Mesenchymal stem cell (in vitro differentiated cells and primary cell): ENCODE results near the gene GTPBP3.

Source experiments
- DNase-seq: peaks from one replicate; pipeline ENCODE4 v3.0.0-alpha.2; 2013
- H2AFZ ChIP-seq: one replicate; pipeline ENCODE4 v1.6.1; 2013; ENCODE audit warnings: low read depth, mild to moderate bottlenecking, control low read depth, inconsistent platforms, low read length, moderate library complexity
- H2AK5ac ChIP-seq: 2 replicates; pipeline ENCODE4 v1.6.1; 2013; ENCODE audit warnings: low read length, moderate library complexity, mild to moderate bottlenecking, inconsistent platforms; ENCODE audit not compliant: severe bottlenecking
- H2BK120ac ChIP-seq: one replicate; pipeline ENCODE4 v1.6.1; 2013; ENCODE audit warnings: low read depth, mild to moderate bottlenecking, inconsistent platforms, low read length, moderate library complexity
- H2BK12ac ChIP-seq, 2 experiments: one replicate each; pipeline ENCODE4 v1.6.1; 2013; ENCODE audit warnings: inconsistent platforms in 2 of 2, low read length in 2 of 2, mild to moderate bottlenecking in 2 of 2, moderate library complexity in 2 of 2, control low read depth in 1 of 2
- H2BK15ac ChIP-seq: one replicate; pipeline ENCODE4 v1.6.1; 2013; ENCODE audit warnings: mild to moderate bottlenecking, low read depth, inconsistent platforms; ENCODE audit not compliant: poor library complexity, severe bottlenecking
- H2BK5ac ChIP-seq: 2 replicates; pipeline ENCODE4 v1.6.1; 2013; ENCODE audit warnings: low read depth, mild to moderate bottlenecking, low read length, control low read depth, inconsistent platforms; ENCODE audit not compliant: poor library complexity, severe bottlenecking
- H3K14ac ChIP-seq, 2 experiments: one replicate each; pipeline ENCODE4 v1.6.1; 2013; ENCODE audit warnings: inconsistent platforms in 2 of 2, low read length in 2 of 2, control low read depth in 1 of 2, mild to moderate bottlenecking in 1 of 2, moderate library complexity in 1 of 2
- H3K18ac ChIP-seq, 2 experiments: one replicate each; pipeline ENCODE4 v1.6.1; 2013; ENCODE audit warnings: inconsistent platforms in 2 of 2, low read length in 2 of 2, control low read depth in 1 of 2, low read depth in 1 of 2, mild to moderate bottlenecking in 1 of 2
- H3K23ac ChIP-seq, 2 experiments: one replicate each; pipeline ENCODE4 v1.6.1; 2013; ENCODE audit warnings: inconsistent platforms in 2 of 2, low read length in 2 of 2, mild to moderate bottlenecking in 2 of 2, moderate library complexity in 2 of 2, control low read depth in 1 of 2
- H3K27ac ChIP-seq: 2 replicates; pipeline ENCODE4 v1.5.1; 2013; ENCODE audit warnings: mild to moderate bottlenecking, moderate library complexity, low read length, control low read depth, inconsistent platforms; ENCODE audit not compliant: poor library complexity, severe bottlenecking
- H3K27me3 ChIP-seq, 2 experiments: 2 replicates each; pipeline versions ENCODE4 v1.6.1 to v1.7.0; 2013; ENCODE audit warnings: low read length in 2 of 2, mild to moderate bottlenecking in 2 of 2, moderate library complexity in 2 of 2, control low read depth in 1 of 2, inconsistent platforms in 1 of 2; ENCODE audit not compliant: control insufficient read depth in 1 of 2, insufficient read depth in 1 of 2
- H3K36me3 ChIP-seq, 2 experiments: 2 replicates each; pipeline versions ENCODE4 v1.6.1 to v1.7.0; 2013; ENCODE audit warnings: low read length in 2 of 2, control low read depth in 1 of 2, inconsistent platforms in 1 of 2, low read depth in 1 of 2, mild to moderate bottlenecking in 1 of 2; ENCODE audit not compliant: insufficient read depth in 2 of 2, control insufficient read depth in 1 of 2
- H3K4ac ChIP-seq, 2 experiments: one replicate each; pipeline ENCODE4 v1.6.1; 2013; ENCODE audit warnings: inconsistent platforms in 2 of 2, low read length in 2 of 2, mild to moderate bottlenecking in 2 of 2, moderate library complexity in 2 of 2, control low read depth in 1 of 2, low read depth in 1 of 2
- H3K4me1 ChIP-seq: 2 replicates; pipeline ENCODE4 v1.6.1; 2013; ENCODE audit warnings: low read depth, low read length, control low read depth; ENCODE audit not compliant: control insufficient read depth, insufficient read depth
- H3K4me2 ChIP-seq: 2 replicates; pipeline ENCODE4 v1.6.1; 2013; ENCODE audit warnings: low read length, mild to moderate bottlenecking, inconsistent platforms; ENCODE audit not compliant: poor library complexity, severe bottlenecking
- H3K4me3 ChIP-seq, 2 experiments: 2 replicates each; pipeline versions ENCODE4 v1.5.1 to v1.7.0; 2013; ENCODE audit warnings: low read length in 2 of 2, mild to moderate bottlenecking in 2 of 2, control low read depth in 1 of 2, low read depth in 1 of 2; ENCODE audit not compliant: insufficient read depth in 1 of 2
- H3K79me1 ChIP-seq: replicated peaks from 2 replicates; pipeline ENCODE4 v1.6.1; 2013; ENCODE audit warnings: mild to moderate bottlenecking, control low read depth, low read length, inconsistent platforms; ENCODE audit not compliant: poor library complexity, severe bottlenecking
- H3K9ac ChIP-seq: 2 replicates; pipeline ENCODE4 v1.7.0; 2013; ENCODE audit warnings: mild to moderate bottlenecking, low read length, moderate library complexity
- H3K9me3 ChIP-seq: 2 replicates; pipeline ENCODE4 v1.7.0; 2013; ENCODE audit warnings: mild to moderate bottlenecking, low read length; ENCODE audit not compliant: control insufficient read depth
- H4K8ac ChIP-seq: one replicate; pipeline ENCODE4 v1.6.1; 2013; ENCODE audit warnings: inconsistent platforms, mild to moderate bottlenecking, low read length, moderate library complexity
- H4K91ac ChIP-seq: one replicate; pipeline ENCODE4 v1.6.1; 2013; ENCODE audit warnings: mild to moderate bottlenecking, low read length, inconsistent platforms
- WGBS: methylation state at CpG from one replicate; pipeline ENCODE4 v1.1.7; 2013; ENCODE audit warnings: mixed read lengths; 5-methylcytosine and 5-hydroxymethylcytosine counted together

Gene GTPBP3

DNA sequence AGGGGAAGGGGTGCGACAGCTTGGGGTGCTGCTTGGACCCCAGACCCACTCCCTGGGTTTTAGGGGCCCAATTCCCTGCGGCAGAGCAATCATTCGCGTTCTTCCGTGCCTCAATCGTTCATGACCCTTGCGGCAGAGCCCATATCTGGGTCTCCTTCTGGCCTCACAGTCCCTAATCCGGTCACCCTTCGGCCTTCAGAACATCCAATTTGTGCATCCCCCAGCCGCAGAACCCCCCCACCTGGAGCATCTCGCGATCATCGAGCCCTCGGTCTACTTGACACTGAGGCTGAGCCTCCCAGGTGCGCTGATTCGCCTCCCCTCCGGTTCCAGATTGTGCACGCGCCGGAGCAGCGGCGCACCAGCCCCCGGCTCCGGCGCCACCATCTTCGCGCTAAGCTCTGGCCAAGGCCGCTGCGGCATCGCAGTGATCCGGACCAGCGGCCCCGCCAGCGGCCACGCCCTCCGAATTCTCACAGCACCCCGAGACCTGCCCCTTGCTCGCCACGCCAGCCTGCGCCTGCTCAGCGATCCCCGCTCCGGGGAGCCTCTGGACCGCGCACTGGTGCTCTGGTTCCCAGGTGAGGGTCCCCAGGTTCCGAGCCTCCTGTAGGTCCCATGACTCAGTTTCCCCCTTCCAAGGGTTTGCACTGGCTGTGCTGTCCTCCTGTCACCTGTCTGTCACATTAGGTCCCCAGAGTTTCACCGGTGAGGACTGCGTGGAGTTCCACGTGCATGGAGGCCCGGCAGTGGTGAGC, 501 bp downstream of the GTPBP3 start:
- H3K9ac ChIP-seq: peak overlapping the region; percentile 83
- no peak overlapping the region for H3K27ac ChIP-seq
- H3K4ac ChIP-seq: peak overlapping the region; percentile 35 to 41
- peak overlapping the region; percentile 67 to 98 for H3K4me3 ChIP-seq
- 12% methylated on average over 49 of the region's 50 CpGs for WGBS
- no peak overlapping the region for H2BK12ac ChIP-seq
- no peaks in the 10 kb centered on the region for H3K27me3 ChIP-seq
- no peak overlapping the region for H2AFZ ChIP-seq
- no peak overlapping the region for H2BK5ac ChIP-seq
- no peak overlapping the region for H3K23ac ChIP-seq
- no peak for DNase-seq
- H3K9me3 ChIP-seq: no peaks in the 10 kb centered on the region
- H3K79me1 ChIP-seq: peaks cover 19% of the 10 kb centered on the region
- H2BK15ac ChIP-seq: no peak overlapping the region
- no peak overlapping the region for H2AK5ac ChIP-seq
- no peak overlapping the region for H2BK120ac ChIP-seq
- peak overlapping the region; percentile 90 for H4K8ac ChIP-seq
- peaks cover 11 to 36% of the 10 kb centered on the region in 2 experiments for H3K36me3 ChIP-seq
- peak overlapping the region in 1 of 2 experiments; percentile 63 for H3K14ac ChIP-seq
- peak overlapping the region; percentile 1 to 5 for H3K18ac ChIP-seq
- H3K4me1 ChIP-seq: peaks cover 34% of the 10 kb centered on the region
- H3K4me2 ChIP-seq: peak overlapping the region; percentile 69
- H4K91ac ChIP-seq: peak overlapping the region; percentile 81

DNA sequence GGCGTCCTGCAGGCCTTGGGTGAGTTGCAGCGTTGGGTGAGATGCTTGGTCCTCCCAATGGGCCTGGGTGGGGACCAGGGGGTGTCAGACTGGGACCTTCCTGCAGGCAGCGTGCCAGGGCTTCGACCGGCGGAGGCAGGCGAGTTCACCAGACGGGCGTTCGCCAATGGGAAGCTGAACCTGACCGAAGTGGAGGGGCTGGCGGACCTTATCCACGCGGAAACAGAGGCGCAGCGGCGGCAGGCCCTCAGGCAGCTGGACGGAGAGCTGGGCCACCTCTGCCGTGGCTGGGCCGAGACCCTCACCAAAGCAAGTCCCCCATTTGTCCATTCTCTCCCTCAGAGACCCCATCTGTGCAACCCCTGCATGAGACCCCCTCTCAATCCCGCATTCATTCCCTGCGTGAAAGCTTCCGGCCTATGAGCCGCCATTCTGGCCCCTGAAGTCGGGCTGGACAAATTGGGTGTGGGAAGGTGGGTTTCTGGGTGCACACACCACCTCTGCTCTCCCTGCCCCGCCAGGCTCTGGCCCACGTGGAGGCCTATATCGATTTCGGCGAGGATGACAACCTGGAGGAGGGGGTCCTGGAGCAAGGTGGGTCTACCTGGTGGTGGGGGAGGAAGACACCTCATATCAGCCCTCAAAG, 1.2 kb downstream of the GTPBP3 start:
- Histone ChIP-seq H3K4me2 (peak overlapping the region; percentile 69), H3K9me3 (no peaks in the 10 kb centered on the region), H3K4me1 (peaks cover 30% of the 10 kb centered on the region), H3K23ac (no peak overlapping the region), H3K27ac (no peak overlapping the region), H3K18ac (no peak overlapping the region), H2BK120ac (no peak overlapping the region), H3K9ac (peak overlapping the region; percentile 83), H4K91ac (peak overlapping the region; percentile 81), H4K8ac (peak overlapping the region; percentile 90), H3K27me3 (no peaks in the 10 kb centered on the region), H3K4ac (peak overlapping the region in 1 of 2 experiments; percentile 41), H2AFZ (no peak overlapping the region), H3K14ac (no peak overlapping the region), H2BK12ac (no peak overlapping the region), H2AK5ac (no peak overlapping the region), H3K79me1 (peaks cover 16% of the 10 kb centered on the region), H2BK5ac (no peak overlapping the region), H2BK15ac (no peak overlapping the region), H3K4me3 (peak overlapping the region in 1 of 2 experiments; percentile 98), H3K36me3 (peaks cover 7 to 30% of the 10 kb centered on the region in 2 experiments)
- no peak for DNase-seq
- 97% methylated on average over 27 of the region's 30 CpGs for WGBS

DNA sequence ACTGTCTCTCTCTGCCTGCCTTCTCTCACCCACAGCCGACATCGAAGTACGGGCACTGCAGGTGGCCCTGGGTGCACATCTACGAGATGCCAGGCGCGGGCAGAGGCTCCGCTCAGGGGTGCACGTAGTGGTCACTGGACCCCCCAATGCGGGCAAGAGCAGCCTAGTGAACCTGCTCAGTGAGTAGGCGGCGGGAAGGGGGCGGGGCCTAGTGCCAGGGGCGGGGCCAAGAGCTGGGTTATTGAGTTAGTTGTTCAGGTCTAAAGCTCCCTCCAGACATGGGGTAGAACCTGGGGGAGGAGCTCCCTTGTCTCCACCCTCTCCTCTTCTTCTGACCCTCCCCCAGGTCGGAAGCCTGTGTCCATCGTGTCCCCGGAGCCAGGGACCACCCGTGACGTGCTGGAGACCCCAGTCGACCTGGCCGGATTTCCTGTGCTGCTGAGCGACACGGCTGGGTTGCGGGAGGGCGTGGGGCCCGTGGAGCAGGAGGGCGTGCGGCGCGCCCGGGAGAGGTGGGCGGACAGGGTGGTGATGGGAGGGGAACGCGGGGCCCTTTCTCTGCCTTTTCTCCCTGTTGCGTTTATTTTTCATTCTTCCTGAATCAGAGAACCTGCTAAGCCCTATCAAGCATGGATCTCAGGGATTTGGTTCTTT, 1.9 kb downstream of the GTPBP3 start:
- no peak overlapping the region for H3K18ac ChIP-seq
- H3K4ac ChIP-seq: no peak overlapping the region

DNA sequence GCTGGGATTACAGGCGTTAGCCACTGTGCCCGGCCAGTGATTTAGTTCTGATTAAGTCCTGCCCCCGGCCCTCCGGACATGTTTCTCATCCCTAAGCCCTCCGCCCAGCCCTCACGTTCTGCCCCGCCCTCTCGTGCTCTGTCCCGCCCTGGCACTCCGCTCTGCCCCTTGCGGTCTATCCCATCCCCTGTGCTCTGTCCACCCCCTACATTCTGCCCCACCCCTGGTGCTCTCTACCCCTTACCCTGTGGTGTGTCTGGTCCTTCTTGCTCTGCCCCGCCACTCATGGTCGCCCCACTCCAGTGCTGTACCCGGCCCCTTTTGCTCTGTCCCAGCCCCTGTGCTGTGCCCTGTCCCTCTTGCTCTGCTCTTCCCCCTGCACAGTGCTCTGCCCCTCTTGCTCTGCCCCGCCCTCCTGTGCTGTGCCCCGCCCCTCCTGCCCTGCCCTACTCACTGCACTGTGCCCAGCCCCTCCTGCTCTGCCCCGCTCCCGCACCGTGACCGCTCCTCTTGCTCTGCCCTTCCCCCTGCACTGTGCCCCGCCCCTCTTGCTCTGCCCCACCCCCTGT, 3.0 kb downstream of the GTPBP3 start:
- Histone ChIP-seq H3K14ac (no peak overlapping the region), H3K4ac (no peak overlapping the region), H3K18ac (no peak overlapping the region), H2BK120ac (no peak overlapping the region), H3K27ac (no peak overlapping the region), H2AFZ (no peak overlapping the region), H3K36me3 (peaks cover 7 to 30% of the 10 kb centered on the region in 2 experiments), H3K4me3 (no peak overlapping the region), H3K9ac (no peak overlapping the region), H4K8ac (peak overlapping the region; percentile 7), H2BK5ac (no peak overlapping the region), H2BK12ac (no peak overlapping the region), H2BK15ac (no peak overlapping the region), H3K79me1 (peaks cover 16% of the 10 kb centered on the region), H3K4me1 (peaks cover 22% of the 10 kb centered on the region), H3K4me2 (no peak overlapping the region), H3K27me3 (no peaks in the 10 kb centered on the region), H2AK5ac (no peak overlapping the region), H3K23ac (no peak overlapping the region), H3K9me3 (no peaks in the 10 kb centered on the region), H4K91ac (no peak overlapping the region)
- WGBS: 72% methylated on average over 21 of the region's 21 CpGs
- no peak for DNase-seq

More for the DNA sequence above, 1.9 kb downstream of the GTPBP3 start:
- Histone ChIP-seq H4K8ac (no peak overlapping the region), H3K9me3 (no peaks in the 10 kb centered on the region), H3K27me3 (no peaks in the 10 kb centered on the region), H3K23ac (no peak overlapping the region), H2BK5ac (no peak overlapping the region), H3K79me1 (peaks cover 16% of the 10 kb centered on the region), H3K4me3 (no peak overlapping the region), H2BK120ac (no peak overlapping the region), H2AFZ (no peak overlapping the region), H4K91ac (no peak overlapping the region), H3K14ac (no peak overlapping the region), H3K27ac (no peak overlapping the region), H2AK5ac (no peak overlapping the region), H2BK15ac (no peak overlapping the region), H3K4me2 (no peak overlapping the region), H2BK12ac (no peak overlapping the region), H3K36me3 (peaks cover 7 to 30% of the 10 kb centered on the region in 2 experiments), H3K4me1 (peaks cover 25% of the 10 kb centered on the region), H3K9ac (no peak overlapping the region)
- 97% methylated on average over 29 of the region's 34 CpGs for WGBS
- no peak for DNase-seq
